Erythroblast (primary cell): Measurements from ENCODE around the gene GLIS2.

Experiments used
- GATA1 ChIP-seq: IDR thresholded peaks from 2 replicates; pipeline ENCODE4 v1.6.1; 2011; ENCODE audit warnings: low read depth, mild to moderate bottlenecking, control low read depth, low read length, moderate library complexity
- POLR2A ChIP-seq: IDR thresholded peaks from 2 replicates; pipeline ENCODE4 v1.6.1; 2011; ENCODE audit warnings: mild to moderate bottlenecking, low read length

- TF ChIP-seq POLR2A (no peak), GATA1 (no peak)
These were observed 45.4 kb downstream of the GLIS2 start for GRCh38 chr16:4361033-4361943.
